ENCODE results near the gene RHOB.
"Not testable (repeated sequence)": the region's sequence is repeated elsewhere in the genome, so short reads cannot be mapped to it uniquely, and the experiment has no call there.

RHOB gene

GRCh38 chr2:20423359-20423758 is 23.5 kb upstream of the RHOB start:
- DNase-seq = no peak

- no peak for DNase-seq
Observed at GRCh38 chr2:20423847-20424246, 23.0 kb upstream of the RHOB start.

- no peak for DNase-seq
Observed at GRCh38 chr2:20424300-20425290, 22.3 kb upstream of the RHOB start.

GRCh38 chr2:20425371-20425881 is 21.4 kb upstream of the RHOB start:
- no peak for DNase-seq

- DNase-seq = no peak
Observed at GRCh38 chr2:20425884-20426283, 21.0 kb upstream of the RHOB start.

GRCh38 chr2:20427931-20428526 is 18.8 kb upstream of the RHOB start:
- no peak for DNase-seq

GRCh38 chr2:20428717-20429490 is 18.0 kb upstream of the RHOB start:
- no peak for DNase-seq

- DNase-seq = no peak
Observed at GRCh38 chr2:20429528-20429927, 17.3 kb upstream of the RHOB start.

GRCh38 chr2:20430035-20430434 is 16.8 kb upstream of the RHOB start:
- DNase-seq = no peak

GRCh38 chr2:20430461-20431300 is 16.2 kb upstream of the RHOB start:
- no peak for DNase-seq

GRCh38 chr2:20431301-20431698 is 15.6 kb upstream of the RHOB start:
- DNase-seq = no peak

- no peak for DNase-seq
Observed at GRCh38 chr2:20431772-20432171, 15.1 kb upstream of the RHOB start.

- no peak for DNase-seq
Observed at GRCh38 chr2:20432714-20433113, 14.2 kb upstream of the RHOB start.

- no peak for DNase-seq
Observed at GRCh38 chr2:20433249-20433648, 13.6 kb upstream of the RHOB start.

- DNase-seq = no peak
Observed at GRCh38 chr2:20433946-20434553, 12.8 kb upstream of the RHOB start.

- no peak for DNase-seq
Observed at GRCh38 chr2:20434588-20435294, 12.1 kb upstream of the RHOB start.

GRCh38 chr2:20435456-20435855 is 11.4 kb upstream of the RHOB start:
- not testable (repeated sequence) for DNase-seq

- DNase-seq = no peak
Observed at GRCh38 chr2:20436716-20437470, 10.0 kb upstream of the RHOB start.

GRCh38 chr2:20438334-20439192 is 8.3 kb upstream of the RHOB start:
- DNase-seq = no peak

- no peak for DNase-seq
Observed at GRCh38 chr2:20439193-20439475, 7.7 kb upstream of the RHOB start.
